Measurements from ENCODE around the gene IQCH. TPM values are rescaled to one million over a fixed set of nuclear protein-coding genes. Genes with fewer than 3 reads are reported as not detected.

IQCH gene
- total and polyA plus RNA-seq, 2 experiments from 2014 or later, result 1.7 to 4.6 TPM

DNA sequence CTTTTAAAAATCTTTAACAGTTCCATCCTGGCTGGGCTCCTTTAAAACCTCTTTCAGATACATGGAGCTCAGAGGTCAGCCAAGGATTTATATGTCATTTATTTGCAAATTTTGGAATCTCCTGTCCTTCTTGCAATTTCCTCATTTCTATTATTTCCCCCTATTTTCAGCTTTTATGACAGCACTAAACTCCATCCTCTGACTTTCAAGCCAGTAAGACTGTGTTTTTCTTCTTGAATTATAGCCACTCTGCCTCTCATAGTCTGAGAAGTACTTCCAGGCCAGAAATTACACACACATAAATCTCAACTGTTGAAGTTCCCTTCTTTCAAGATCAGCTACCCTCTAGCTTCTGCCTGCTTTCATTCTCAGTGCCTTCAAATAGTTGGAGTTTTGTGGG lies 73.2 kb downstream of the IQCH start:
- ATAC-seq, result no peak
- peaks cover 10% of the 10 kb centered on the region; the same call in 1 of the 2 replicates for H3K4me1 ChIP-seq (ENCODE audit: insufficient read depth)
- H2AFZ ChIP-seq, result no peak overlapping the region
- H3F3A ChIP-seq (replicated peaks; ENCODE audit: low read depth), result no peaks in the 10 kb centered on the region
- no peak overlapping the region for H3K27ac Mint-ChIP-seq
- H3K4me1 Mint-ChIP-seq, result peaks cover 7% of the 10 kb centered on the region; the same call in 2 of the 3 replicates
- H3K79me2 ChIP-seq (replicated peaks; ENCODE audit: insufficient read depth), result no peaks in the 10 kb centered on the region
- H3K4me3 ChIP-seq, result no peak overlapping the region
- no peaks in the 10 kb centered on the region for H3K36me3 ChIP-seq (ENCODE audit: insufficient read depth)
- no peak overlapping the region for H3K27ac ChIP-seq (ENCODE audit: low read depth)
- no peaks in the 10 kb centered on the region for H3K9me2 ChIP-seq (ENCODE audit: insufficient read depth)
- H3K27me3 ChIP-seq (ENCODE audit: insufficient read depth), result no peaks in the 10 kb centered on the region
- H4K20me1 ChIP-seq (replicated peaks; ENCODE audit: insufficient read depth), result no peaks in the 10 kb centered on the region
- H3K36me3 Mint-ChIP-seq (ENCODE audit: low read depth), result peaks cover 11% of the 10 kb centered on the region
- H3K9me3 Mint-ChIP-seq, result peaks cover 18% of the 10 kb centered on the region
- H3K4me3 Mint-ChIP-seq, result no peak overlapping the region
- H3K27me3 Mint-ChIP-seq (ENCODE audit: insufficient read depth, low read depth, poor library complexity), result peaks cover 2% of the 10 kb centered on the region
- no peak for TF ChIP-seq EZH2 (IDR thresholded peaks at IDR 0.05; ENCODE audit: low read depth, unreplicated experiment)
- TF ChIP-seq, protein P1, sequence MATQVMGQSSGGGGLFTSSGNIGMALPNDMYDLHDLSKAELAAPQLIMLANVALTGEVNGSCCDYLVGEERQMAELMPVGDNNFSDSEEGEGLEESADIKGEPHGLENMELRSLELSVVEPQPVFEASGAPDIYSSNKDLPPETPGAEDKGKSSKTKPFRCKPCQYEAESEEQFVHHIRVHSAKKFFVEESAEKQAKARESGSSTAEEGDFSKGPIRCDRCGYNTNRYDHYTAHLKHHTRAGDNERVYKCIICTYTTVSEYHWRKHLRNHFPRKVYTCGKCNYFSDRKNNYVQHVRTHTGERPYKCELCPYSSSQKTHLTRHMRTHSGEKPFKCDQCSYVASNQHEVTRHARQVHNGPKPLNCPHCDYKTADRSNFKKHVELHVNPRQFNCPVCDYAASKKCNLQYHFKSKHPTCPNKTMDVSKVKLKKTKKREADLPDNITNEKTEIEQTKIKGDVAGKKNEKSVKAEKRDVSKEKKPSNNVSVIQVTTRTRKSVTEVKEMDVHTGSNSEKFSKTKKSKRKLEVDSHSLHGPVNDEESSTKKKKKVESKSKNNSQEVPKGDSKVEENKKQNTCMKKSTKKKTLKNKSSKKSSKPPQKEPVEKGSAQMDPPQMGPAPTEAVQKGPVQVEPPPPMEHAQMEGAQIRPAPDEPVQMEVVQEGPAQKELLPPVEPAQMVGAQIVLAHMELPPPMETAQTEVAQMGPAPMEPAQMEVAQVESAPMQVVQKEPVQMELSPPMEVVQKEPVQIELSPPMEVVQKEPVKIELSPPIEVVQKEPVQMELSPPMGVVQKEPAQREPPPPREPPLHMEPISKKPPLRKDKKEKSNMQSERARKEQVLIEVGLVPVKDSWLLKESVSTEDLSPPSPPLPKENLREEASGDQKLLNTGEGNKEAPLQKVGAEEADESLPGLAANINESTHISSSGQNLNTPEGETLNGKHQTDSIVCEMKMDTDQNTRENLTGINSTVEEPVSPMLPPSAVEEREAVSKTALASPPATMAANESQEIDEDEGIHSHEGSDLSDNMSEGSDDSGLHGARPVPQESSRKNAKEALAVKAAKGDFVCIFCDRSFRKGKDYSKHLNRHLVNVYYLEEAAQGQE (IDR thresholded peaks at IDR 0.05; ENCODE audit: unreplicated experiment), result no peak
- no peak for TF ChIP-seq POLR2AphosphoS5 (IDR thresholded peaks at IDR 0.05; ENCODE audit: low read depth)
- no peak for TF ChIP-seq JUNB (IDR thresholded peaks at IDR 0.05; ENCODE audit: unreplicated experiment)
- no peak for TF ChIP-seq ZNF462 (CRISPR knock-in tag; IDR thresholded peaks at IDR 0.05)
- no peak for TF ChIP-seq ZNF331 (CRISPR knock-in tag; IDR thresholded peaks at IDR 0.05; ENCODE audit: low read depth)
- TF ChIP-seq EZH2phosphoT487 (IDR thresholded peaks at IDR 0.05; ENCODE audit: unreplicated experiment), result no peak
- no peak for TF ChIP-seq NANOG (IDR thresholded peaks at IDR 0.05; ENCODE audit: borderline replicate concordance)
- no peak for TF ChIP-seq STAT1 (IDR thresholded peaks at IDR 0.05; ENCODE audit: unreplicated experiment)
- TF ChIP-seq CREB1 (CRISPR knock-in tag; IDR thresholded peaks at IDR 0.05; ENCODE audit: low read depth), result no peak
- TF ChIP-seq, protein P2, sequence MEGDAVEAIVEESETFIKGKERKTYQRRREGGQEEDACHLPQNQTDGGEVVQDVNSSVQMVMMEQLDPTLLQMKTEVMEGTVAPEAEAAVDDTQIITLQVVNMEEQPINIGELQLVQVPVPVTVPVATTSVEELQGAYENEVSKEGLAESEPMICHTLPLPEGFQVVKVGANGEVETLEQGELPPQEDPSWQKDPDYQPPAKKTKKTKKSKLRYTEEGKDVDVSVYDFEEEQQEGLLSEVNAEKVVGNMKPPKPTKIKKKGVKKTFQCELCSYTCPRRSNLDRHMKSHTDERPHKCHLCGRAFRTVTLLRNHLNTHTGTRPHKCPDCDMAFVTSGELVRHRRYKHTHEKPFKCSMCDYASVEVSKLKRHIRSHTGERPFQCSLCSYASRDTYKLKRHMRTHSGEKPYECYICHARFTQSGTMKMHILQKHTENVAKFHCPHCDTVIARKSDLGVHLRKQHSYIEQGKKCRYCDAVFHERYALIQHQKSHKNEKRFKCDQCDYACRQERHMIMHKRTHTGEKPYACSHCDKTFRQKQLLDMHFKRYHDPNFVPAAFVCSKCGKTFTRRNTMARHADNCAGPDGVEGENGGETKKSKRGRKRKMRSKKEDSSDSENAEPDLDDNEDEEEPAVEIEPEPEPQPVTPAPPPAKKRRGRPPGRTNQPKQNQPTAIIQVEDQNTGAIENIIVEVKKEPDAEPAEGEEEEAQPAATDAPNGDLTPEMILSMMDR (conservative IDR thresholded peaks at IDR 0.05; ENCODE audit: low read depth in 2 of 2), result no peak
- no peak for TF ChIP-seq ETS1 (IDR thresholded peaks at IDR 0.05)
- TF ChIP-seq ZNF114 (CRISPR knock-in tag; IDR thresholded peaks at IDR 0.05), result no peak
- no peak for DNase-seq (ENCODE audit: low spot score)
- H3K4me2 ChIP-seq, result no peak overlapping the region
